Activated CD8-positive, alpha-beta memory T cell treated with anti-CD3 and anti-CD28 coated beads, Interleukin-2, amount 50 U/mL, for 24 hours (primary cell): ENCODE data around the gene HIPK2.

Experiments
- DNase-seq: peaks from one replicate; pipeline ENCODE4 v3.0.0-alpha.2; 2020; ENCODE audit errors: extremely low read depth

Gene HIPK2

DNA sequence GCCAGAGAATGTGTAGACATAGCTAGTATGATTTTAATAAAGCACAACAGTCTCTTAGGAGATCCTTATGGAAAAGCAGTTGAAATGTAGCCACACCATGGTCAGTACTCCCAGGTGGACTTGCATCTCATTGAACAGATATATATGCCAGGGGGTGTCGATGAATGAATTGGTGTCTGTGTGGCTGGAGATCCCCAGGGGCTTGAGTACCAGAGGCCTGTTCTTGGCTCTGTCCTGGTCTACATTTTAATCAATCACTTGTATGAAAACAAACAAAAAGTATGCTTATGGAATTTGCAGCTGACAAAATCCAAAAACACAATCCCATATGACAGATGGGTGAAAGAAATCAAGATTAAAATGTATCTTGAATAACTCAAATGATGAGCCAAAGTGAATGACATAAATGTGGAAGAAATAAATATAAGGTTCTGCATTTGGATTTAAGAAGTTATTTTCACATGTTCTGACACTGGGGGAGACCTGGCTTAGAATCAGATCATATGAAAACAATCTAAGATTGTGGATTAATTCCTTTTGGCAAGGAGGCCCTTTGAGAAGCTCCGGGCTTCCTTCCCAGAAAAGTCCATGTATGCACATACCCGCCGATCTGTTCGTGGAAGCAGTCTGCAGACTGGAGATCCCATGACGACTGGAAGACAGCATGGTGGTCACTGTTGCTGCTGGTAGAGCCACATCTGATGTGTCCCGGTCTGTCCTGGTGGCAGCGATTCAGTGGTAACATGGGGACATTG, 238.7 kb downstream of the HIPK2 start:
- no peak for DNase-seq

DNA sequence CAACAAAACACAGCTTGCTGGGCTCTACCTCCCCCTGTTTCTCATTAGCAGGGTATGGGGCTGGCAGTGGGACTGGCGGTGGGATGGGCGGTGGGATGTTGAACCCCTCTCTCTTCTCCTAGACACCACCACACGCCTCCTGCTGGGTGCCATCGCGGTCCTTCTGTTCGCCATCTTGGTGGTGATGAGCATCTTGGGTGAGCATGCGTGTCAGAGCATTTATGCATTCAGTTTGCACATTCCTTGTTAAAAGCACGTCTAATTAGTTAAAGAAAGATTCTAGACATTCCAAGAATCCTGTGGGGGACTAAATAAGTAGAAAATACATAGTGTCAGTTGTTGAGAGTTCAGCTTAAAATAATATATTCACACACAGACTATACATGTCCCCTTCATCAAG, 241.6 kb downstream of the HIPK2 start:
- no peak for DNase-seq

GRCh38 chr7:139534966-139535651, 242.7 kb downstream of the HIPK2 start:
- DNase-seq: no peak

DNA sequence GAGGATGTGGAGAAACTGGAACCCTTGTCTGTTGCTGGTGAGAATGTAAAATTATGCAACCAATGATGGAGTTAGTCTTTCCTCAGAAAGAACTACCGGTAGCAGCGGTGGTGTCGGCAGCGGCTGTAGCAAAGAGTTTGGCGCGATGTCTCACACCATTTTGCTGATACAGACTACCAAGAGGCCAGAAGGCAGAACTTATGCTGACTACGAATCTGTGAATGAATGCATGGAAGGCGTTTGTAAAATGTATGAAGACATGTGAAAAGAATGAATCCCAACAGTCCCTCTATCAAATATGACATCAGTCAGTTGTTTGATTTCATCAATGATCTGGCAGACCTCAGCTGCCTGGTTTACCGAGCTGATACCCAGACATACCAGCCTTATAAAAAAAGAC, 243.7 kb downstream of the HIPK2 start:
- no peak for DNase-seq

GRCh38 chr7:139532636-139533155, 245.1 kb downstream of the HIPK2 start:
- no peak for DNase-seq

- DNase-seq: no peak
These were observed 246.7 kb downstream of the HIPK2 start for GRCh38 chr7:139531094-139531493.

- DNase-seq: no peak
These were observed 250.9 kb downstream of the HIPK2 start for GRCh38 chr7:139526578-139527544.

GRCh38 chr7:139525750-139526149, 252.0 kb downstream of the HIPK2 start:
- DNase-seq: no peak

GRCh38 chr7:139525239-139525638, 252.6 kb downstream of the HIPK2 start:
- no peak for DNase-seq

GRCh38 chr7:139523968-139524815, 253.6 kb downstream of the HIPK2 start:
- DNase-seq: no peak

- no peak for DNase-seq
These were observed 254.4 kb downstream of the HIPK2 start, which contains the start of gene CLEC2L for GRCh38 chr7:139523199-139523941. CLEC2L (plus strand) TSS chr7:139523685; CDS start chr7:139523928, 243 bp downstream.

DNA sequence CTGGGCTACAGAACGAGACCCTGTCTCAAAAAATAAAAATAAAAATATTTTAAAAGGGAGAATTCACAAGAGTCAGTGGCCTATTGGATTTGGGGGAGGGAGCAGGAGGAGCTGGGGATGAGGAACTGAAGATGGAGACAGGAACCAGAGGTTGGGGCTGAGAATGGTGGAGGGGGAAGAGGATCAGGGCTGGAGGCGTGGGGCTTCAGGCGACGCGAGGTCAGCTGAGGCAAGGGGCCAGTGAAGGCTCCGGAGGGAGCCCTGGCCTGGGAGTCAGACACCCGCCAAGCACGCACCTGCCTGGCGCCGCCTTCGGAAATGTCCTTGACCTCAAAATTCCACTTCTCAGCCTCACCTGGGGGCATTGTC, 255.0 kb downstream of the HIPK2 start:
- DNase-seq: no peak

- no peak for DNase-seq
These were observed 256.4 kb downstream of the HIPK2 start for GRCh38 chr7:139521439-139521838.

GRCh38 chr7:139515266-139515665, 262.5 kb downstream of the HIPK2 start:
- no peak for DNase-seq
